Head of caudate nucleus (tissue), 42 donors: Measurements from ENCODE around the gene MICA.
"Not testable (repeated sequence)": the region's sequence is repeated elsewhere in the genome, so short reads cannot be mapped to it uniquely, and the experiment has no call there.

Experiments used
- DNase-seq, 42 donors: peaks; one replicate each; pipeline versions ENCODE4 v3.0.0 to v3.0.0-alpha.2; 2020 to 2021; ENCODE audit warnings: mixed read lengths in 7 of 42
- intact Hi-C: fragments of 100-400 bp; cut with DNase I; formaldehyde crosslinking; loops from one replicate; pipeline ENCODE4 v1.15.0; 2022

The MICA gene

DNA sequence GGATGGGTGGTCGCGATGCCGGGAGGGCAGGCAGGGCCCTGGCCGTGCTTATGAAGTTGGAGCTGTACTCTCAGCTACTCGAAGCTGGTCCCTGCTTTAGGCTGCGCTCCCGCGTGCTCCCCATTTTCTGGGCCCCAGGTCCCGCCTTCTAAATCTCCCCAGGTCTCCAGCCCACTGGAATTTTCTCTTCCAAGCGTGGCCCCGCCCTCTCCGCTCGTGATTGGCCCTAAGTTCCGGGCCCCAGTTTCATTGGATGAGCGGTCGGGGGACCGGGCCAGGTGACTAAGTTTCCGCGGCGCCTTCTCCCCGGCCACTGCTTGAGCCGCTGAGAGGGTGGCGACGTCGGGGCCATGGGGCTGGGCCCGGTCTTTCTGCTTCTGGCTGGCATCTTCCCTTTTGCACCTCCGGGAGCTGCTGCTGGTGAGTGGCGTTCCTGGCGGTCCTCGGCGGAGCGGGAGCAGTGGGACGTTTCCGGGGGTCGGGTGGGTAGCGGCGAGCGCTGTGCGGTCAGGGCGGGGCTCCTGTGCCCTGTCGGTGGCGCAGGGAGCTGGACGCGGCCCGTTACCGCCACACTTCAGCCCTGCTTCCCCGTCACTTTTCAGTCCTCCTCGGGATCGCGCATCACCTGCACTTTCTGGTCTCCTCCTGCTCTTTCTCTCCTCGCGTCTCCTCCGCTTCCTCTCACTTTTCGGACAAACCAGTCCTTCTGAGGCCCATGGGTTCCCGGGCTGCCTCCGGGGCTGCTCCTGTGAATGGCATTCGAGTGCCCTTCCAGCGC is at the start of gene MICA:
Gene MICA, plus strand, starts transcription at position 313 of the 778 bp plus-strand sequence. Its CDS starts 38 bp downstream, at position 351.
- peak; percentile 58 to 93 (median 81) for DNase-seq
- intact Hi-C loops: no loop called here

DNA sequence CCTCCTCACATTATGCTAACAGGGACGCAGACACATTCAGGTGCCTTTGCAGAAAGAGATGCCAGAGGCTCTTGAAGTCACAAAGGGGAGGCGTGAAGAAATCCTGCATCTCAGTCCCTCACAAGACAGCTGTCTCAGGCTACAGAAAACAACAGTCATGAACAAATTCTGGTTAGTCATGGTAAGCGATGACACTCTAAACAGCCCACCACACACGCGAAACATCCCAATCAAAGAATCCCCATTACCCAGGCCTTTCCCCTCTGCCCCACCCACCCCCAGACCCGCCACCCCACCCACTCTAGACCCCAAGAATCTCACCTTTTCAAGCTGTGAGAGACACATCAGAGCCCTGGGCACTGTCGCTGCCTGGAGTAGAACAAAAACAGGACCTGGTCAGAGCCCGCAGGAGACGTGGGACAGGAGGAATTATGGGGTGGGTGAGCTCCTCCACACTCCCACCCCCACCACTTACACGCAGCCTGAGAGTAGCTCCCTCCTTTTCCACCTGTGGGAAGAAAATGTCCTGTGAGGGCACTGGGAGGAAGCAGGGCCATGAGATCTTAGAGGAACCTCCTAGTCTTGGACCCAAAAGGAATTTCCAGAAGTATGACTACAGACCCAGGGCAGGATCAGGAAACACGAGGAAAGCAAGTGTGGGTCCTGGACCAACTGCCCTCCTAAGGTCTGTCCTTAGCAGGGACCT is 49.1 kb upstream of the MICA start:
- intact Hi-C loops: no loop called here
- DNase-seq: no peak

DNA sequence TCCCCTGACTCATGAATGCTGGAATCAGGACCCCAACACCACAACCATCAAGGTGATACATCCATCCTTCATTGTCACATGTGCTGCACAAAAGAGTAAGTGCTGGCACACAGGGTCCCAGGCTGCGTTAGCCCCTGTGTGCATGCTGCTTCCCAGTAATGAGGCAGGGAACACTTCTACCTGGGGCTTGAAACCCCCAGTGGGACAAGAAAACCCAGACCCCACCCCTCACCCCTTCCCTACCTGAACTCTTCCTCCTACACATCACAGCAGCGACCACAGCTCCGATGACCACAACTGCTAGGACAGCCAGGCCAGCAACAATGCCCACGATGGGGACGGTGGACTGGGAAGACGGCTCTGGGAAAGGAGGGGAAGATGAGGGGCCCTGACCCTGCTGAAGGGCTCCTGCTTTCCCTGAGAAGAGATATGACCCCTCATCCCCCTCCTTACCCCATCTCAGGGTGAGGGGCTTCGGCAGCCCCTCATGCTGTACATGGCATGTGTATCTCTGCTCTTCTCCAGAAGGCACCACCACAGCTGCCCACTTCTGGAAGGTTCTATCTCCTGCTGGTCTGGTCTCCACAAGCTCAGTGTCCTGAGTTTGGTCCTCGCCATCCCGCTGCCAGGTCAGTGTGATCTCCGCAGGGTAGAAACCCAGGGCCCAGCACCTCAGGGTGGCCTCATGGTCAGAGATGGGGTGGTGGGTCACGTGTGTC is 48.4 kb upstream of the MICA start:
- peak in 1 of 42 donors; percentile 31 for DNase-seq
- intact Hi-C loops: loop anchor here (5.0 kb wide), 1 partner anchor 153 kb away; no protein-coding TSS in a partner anchor

DNA sequence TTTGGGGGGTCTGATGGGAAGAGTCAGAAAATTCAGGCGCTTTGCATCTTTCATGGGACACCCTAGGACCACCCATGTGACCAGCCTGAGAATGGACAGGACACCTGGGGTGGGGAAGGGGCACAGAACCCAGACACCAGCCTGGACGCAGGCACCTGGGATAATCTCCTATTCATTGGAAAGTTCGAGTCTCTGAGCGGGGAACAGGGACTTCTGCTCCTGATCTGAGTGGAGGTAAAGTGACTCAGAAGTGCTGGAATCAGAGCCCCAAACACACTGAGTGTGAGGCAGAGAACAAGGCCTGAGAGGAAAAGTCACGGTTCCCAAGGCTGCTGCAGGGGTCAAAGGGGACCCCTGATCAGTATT is 47.8 kb upstream of the MICA start:
- no peak for DNase-seq

DNA sequence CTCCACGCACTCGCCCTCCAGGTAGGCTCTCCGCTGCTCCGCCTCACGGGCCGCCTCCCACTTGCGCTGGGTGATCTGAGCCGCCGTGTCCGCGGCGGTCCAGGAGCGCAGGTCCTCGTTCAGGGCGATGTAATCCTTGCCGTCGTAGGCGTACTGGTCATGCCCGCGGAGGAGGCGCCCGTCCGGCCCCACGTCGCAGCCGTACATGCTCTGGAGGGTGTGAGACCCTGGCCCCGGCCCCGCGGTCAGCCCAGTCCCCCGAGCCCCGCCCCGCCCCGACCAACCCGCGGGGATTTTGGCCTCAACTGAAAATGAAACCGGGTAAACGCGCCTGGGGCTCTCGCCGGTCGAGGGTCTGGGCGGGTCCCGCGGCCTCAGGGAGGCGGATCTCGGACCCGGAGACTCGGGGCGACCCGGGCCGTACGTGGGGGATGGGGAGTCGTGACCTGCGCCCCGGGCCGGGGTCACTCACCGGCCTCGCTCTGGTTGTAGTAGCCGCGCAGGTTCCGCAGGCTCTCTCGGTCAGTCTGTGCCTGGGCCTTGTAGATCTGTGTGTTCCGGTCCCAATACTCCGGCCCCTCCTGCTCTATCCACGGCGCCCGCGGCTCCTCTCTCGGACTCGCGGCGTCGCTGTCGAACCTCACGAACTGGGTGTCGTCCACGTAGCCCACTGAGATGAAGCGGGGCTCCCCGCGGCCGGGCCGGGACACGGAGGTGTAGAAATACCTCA is 47.0 kb upstream of the MICA start:
- peak in 11 of 42 donors; percentile 9 to 62 (median 29) for DNase-seq
- intact Hi-C loops: loop anchor here (5.0 kb wide), 1 partner anchor 154 kb away; no protein-coding TSS in a partner anchor

More for the DNA sequence above, 47.8 kb upstream of the MICA start:
- intact Hi-C loops: loop anchor here (5.0 kb wide), 1 partner anchor 153 kb away; no protein-coding TSS in a partner anchor

DNA sequence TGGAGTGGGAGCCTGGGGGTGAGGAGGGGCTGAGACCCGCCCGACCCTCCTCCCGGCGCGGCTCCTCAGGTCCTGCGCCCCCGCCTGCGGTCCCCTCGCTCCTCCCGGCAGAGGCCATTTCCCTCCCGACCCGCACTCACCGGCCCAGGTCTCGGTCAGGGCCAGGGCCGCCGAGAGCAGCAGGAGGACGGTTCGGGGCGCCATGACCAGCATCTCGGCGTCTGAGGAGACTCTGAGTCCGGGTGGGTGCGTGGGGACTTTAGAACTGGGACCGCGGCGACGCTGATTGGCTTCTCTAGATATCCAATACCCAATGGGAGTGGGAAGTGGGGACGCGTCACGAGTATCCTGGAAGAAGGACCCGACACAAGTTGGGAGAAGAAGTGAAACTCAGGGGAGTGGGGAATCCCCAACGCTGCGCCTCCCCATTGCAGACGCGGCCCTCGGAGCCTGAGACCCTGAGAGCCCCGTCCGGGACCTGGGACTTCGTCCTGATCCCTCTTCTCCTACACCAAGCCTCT is 46.4 kb upstream of the MICA start, which contains the start of gene HLA-B:
Gene HLA-B, minus strand, starts transcription at position 234 of the 521 bp plus-strand sequence. Its CDS starts 21 bp downstream, at position 213.
- intact Hi-C loops: loop anchor here (5.0 kb wide), 1 partner anchor 155 kb away; no protein-coding TSS in a partner anchor
- DNase-seq: peak; percentile 6 to 93 (median 68)

DNA sequence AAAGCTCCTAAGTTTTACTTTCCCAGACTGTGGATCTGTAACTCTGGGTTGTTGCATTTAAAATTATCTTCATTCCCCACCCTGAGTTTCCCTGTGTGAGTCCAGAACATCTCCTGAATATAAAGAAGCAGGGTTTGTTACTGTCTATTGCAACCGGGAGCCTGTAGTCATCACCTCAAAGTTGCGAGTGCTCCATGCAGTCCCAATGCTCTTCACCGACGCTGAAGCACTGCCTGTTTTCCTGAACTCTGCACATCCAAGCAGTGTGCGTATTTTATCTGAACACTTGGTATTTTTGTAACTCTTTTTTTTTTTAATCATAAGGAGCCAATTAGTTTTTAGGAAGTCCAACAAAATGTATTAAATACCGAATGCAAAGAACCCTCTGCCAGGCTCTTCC is 45.5 kb upstream of the MICA start:
- intact Hi-C loops: loop anchor here (5.0 kb wide), 1 partner anchor 156 kb away; no protein-coding TSS in a partner anchor
- DNase-seq: peak in 1 of 42 donors; percentile 16

DNA sequence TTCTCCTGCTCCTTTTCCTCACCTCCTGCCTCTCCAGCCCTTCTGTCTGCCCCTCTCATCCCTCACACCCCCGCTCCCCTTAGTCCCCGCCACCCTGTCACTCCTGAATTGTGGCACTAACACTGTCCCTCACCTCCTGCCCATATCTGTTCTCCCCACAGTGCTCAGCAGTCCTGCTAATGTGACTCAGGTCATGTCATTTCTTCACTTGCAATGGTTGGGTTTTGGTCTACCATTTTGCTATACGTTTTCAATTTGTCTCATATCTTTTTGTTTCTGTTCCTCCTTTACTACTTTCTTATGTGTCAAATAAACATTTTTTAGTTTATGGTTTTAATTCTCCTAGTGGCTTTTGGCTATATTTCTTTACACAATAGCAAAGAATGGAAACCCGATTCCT is 45.1 kb upstream of the MICA start:
- intact Hi-C loops: loop anchor here (5.0 kb wide), 1 partner anchor 156 kb away; no protein-coding TSS in a partner anchor
- DNase-seq: no peak

DNA sequence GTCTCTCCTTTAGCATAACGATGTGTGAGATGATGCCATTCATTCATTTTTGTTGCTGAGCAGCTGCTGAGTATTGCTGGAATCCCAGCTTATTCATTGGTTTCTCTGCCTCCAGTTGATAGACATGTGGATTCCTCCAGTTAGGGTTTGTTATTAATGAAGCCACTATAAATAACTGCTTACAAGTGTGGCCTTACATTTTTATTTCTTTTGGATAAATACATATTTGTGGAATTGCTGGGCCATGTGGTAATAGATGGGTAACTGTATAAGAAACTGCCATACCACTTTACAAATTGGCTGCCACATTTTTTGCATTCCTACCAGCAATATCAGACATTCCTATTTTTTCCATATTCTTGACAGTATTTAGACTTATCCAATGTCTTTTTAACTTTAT is 43.8 kb upstream of the MICA start:
- no peak for DNase-seq
- intact Hi-C loops: loop anchor here (5.0 kb wide), 1 partner anchor 157 kb away; no protein-coding TSS in a partner anchor

DNA sequence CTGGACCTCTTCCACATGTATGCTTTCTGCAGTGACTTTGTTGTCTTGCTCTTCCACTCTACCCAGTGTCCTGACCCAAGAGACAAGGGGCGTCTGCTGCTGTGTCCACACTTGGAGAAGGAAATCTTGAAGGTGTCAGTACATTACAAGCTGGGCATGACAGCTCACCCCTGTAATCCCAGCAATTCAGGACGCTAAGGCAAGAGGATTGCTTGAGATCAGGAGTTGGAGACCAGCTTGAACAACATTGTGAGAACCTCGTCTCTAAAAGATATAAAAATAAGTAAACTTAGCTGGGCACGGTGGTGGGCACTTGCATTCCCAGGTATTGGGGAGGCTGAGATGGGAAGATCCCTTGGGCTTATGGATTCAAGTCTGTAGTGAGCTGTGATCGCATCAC is 40.6 kb upstream of the MICA start:
- DNase-seq: no peak
- intact Hi-C loops: no loop called here

DNA sequence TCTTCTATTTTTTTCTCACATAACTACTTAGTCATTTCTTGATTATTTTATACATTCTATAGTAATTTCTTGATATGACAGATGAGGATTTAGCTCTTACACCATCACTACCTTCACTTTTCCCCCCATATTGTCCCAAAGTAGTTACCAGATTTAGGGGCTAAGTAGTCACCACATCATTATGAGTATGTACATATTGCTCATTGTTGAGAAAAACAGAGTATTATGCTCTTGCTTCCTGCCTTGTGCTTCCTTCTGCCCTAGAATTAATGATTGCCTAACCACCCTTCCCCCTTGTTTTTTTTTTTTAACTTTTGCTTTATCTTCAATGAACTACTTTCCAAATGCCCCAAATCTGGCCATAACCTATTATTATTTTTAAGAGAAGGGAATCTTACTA is 39.6 kb upstream of the MICA start:
- no peak for DNase-seq
- intact Hi-C loops: no loop called here

DNA sequence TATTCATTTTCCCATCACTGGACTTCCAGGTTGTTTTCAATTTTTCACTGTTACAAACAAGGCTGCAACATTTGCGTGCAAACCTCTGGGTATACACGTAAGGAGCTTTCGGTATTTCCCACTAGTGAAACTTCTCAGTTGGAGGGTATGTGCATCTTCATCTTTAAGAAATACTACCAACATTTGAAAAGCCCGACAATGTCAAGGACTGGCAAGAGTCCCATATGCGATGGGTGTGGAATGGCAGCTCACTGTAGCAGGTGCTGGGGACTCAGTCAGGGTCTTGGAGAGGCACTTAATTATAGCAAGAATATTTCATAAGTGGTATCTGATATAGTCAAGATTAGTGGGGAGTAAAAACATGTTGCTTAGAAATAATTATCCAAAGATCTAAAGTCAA is 37.5 kb upstream of the MICA start:
- intact Hi-C loops: loop anchor here (2.0 to 5.0 kb wide), 3 partner anchors 94 to 229 kb away; partner anchors contain the start of genes HLA-C and PSORS1C2
- DNase-seq: no peak

DNA sequence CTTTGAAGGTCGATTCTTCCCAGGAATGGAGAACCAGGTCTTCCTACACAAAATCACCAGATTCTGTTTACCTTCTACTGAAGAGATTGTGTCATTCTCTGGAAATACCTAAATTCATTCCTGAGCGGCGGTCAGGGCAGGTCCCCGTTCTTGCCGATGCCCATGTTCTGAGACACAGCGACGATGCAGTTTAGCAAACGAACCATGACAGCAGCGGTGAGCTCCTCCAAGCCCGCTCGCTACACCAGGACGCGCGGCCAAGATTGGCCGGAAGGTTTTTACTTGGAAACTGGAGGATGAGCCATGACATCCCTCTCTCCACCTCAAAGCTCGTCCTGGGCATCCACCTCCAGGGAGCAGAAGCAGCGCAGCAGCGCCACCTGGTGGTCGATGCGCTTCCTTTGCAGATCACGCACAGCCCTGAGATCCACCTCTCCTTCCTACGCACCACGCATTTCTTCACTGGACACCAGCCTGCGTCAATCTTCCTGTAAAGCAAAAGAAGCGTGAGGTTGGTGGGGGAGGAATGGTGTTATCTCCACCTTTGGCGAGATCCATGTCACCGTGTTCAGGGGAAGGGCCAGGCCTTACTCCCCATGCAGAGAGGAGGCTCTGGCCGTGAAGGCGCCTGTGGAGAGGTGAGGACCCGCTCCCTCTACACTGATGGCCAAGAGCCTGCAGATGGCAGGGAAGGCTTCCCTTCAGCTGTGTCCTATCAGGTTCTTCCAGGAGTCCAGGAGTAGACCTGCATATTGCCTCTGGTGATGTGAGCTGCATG is 36.5 kb upstream of the MICA start:
- intact Hi-C loops: loop anchor here (2.0 to 5.0 kb wide), 3 partner anchors 95 to 230 kb away; partner anchors contain the start of genes HLA-C and PSORS1C2
- peak; percentile 57 to 95 (median 90) for DNase-seq

DNA sequence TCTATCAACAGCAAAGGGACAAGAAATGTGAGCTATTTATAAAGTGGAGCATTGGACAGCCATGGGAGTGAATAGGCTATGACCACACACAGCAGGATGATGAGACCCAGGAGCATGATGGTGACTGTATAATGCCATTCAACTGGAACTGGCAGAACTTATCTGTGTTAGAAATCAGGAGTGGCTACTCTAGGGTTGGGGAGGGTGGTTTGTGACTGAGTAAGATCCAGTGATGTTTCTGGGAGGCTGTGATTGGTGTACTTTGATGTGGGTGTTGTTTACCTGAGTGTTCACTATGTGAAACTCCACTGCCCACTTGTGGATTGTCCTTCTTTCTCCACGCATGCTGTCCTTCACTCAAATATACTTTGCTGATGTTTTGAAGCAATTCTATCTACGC is 34.9 kb upstream of the MICA start:
- intact Hi-C loops: loop anchor here (5.0 kb wide), 2 partner anchors 96 to 231 kb away; partner anchors contain the start of genes HLA-C and PSORS1C2

DNA sequence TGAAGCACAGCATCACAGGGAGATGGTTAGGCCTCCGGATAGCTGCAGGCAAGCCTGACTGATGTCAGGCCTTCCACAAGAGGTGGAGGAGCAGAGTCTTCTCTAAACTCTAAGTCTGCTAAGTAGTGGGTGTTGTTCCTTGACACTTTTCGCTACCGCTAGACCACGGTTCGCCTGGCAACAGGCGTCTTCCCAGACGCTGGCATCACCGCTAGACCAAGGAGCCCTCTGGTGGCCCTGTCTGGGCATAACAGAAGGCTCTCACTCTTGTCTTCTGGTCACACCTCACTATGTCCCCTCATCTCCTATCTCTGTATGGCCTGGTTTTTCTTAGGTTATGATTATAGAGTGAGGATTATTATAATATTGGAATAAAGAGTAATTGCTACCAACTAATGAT is 29.3 kb upstream of the MICA start:
- intact Hi-C loops: not testable (repeated sequence)
- peak in 6 of 42 donors; percentile 4 to 45 (median 24) for DNase-seq

More for the DNA sequence above, 34.9 kb upstream of the MICA start:
- no peak for DNase-seq

DNA sequence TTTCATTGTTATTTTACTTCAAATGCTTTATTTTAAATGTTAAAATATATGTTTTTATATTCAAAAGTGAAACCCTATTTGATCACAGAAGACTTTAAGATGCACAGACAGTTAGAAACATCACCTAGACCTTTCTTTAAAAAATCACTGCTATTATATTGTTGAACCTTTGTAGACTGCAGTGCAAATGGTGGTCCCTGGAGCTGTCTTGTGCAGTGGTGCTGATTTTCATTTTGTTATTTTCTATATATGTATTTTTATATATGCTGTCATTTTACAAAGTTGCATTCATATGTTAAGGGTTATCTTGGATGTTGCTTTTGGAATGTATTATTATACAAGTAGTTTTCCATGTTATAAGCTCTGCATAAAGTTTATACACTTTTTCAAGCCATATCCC is 27.7 kb upstream of the MICA start:
- intact Hi-C loops: no loop called here
- DNase-seq: no peak

DNA sequence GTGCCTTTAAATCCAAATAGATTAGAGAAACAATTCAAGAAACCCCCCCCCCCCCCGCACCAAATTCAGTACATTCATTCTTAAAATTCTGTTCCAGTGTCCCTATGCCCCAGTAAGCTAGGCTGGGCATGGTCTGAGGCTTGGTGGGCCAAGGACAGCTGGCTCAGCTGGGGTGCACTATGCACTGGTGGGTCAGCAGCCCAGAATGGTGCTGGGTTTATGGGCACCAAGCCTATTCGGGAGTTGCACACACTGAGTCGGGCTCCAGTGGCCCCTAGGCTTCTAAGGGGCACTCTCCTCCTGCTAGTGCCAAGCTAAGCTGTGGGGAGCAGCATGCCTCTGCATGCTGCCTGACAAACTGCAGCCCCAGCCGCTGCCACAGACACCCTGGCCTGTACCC is 26.4 kb upstream of the MICA start:
- no peak for DNase-seq
- intact Hi-C loops: no loop called here
